ENCODE results near the gene PHGDH.

The PHGDH gene

DNA sequence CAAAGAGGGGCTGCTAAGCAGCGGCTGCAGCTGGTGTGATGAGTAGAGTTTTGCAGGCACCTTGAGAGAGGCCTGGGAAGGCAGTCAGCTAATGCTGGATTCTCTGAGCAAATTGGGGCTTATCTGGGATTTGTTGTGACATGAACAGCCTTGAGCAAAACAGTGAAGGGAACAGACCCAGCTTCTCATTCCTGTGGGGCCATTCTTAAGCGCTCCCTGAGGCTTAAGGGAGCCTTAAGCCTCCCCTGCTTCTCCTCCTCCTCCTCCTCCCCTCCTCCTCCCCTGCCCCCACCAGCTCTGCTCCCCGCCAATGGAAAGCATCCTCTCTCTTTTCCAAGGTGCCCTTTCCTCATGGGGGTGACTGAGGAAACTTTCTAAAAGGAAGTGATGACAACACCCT is 35.7 kb downstream of the PHGDH start:
- DNase-seq (ENCODE audit: extremely low read depth, low read depth): no peak
- no peak for TF ChIP-seq CTCF (IDR thresholded peaks at IDR 0.05; ENCODE audit: low read depth, low read length)

DNA sequence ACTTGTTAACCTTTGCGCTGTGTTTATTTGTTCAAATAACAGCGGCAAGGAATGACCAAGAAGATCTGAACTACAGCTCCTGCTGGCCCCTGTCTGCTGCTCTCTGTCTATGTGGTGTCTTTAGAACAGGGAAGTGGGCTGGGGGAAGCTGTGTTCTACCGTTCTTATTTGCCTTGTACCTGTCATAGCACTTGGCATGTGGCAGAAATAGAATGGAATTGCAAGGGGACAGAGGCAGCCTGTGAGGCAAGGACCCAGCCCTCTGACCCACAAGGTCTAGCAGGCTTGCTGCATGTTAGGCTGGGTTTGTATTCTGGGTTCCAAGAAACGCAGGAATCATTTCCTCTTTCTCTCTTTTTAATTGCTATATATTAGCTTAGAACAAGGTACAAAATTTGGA is 36.3 kb downstream of the PHGDH start:
- no peak for DNase-seq (ENCODE audit: extremely low read depth, low read depth)
- TF ChIP-seq CTCF (IDR thresholded peaks at IDR 0.05; ENCODE audit: low read depth, low read length): no peak

DNA sequence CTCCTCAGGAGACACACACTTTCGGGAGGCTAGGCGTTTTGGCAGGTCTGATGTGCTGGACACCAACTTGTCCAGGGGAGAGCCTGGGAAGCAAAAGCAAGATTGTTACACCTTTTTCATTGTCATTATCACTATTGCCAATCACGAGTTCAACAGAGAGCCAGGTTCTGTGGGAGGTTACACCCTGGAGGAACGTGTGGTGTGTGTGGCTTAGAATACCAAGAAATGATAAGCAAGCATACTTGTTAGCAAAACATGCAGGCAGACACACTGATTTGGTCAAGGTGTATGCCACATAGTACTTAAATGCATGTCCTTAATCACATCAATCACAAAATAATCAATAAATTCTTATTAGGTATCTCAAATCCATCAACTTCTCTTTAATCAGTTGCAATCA is 40.9 kb downstream of the PHGDH start:
- TF ChIP-seq CTCF (IDR thresholded peaks at IDR 0.05; ENCODE audit: low read depth, low read length): no peak
- DNase-seq (ENCODE audit: extremely low read depth, low read depth): no peak

DNA sequence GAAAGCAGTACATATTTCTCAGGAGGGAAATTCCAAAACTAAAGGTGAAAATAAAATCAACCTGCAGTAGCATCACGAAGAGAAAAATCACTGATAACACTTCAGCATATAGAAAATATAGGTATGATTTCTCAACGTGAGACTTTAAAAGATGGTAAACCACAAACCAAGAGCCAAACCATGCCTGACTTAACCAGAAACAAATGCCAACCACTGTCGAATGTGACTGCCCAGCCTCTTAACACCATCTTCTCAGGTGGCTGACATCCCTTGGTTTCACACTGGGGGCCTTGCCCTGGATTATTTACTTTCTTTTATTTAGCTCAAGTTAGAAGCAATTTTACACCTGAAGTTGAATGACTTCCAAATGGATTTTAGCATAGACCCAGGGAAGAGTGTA is 46.9 kb downstream of the PHGDH start:
- TF ChIP-seq CTCF (IDR thresholded peaks at IDR 0.05; ENCODE audit: low read depth, low read length): no peak
- DNase-seq (ENCODE audit: extremely low read depth, low read depth): no peak

- TF ChIP-seq CTCF (IDR thresholded peaks at IDR 0.05; ENCODE audit: low read depth, low read length): no peak
- DNase-seq (ENCODE audit: extremely low read depth, low read depth): no peak
These were observed 50.7 kb downstream of the PHGDH start for GRCh38 chr1:119762409-119762808.

- TF ChIP-seq CTCF (IDR thresholded peaks at IDR 0.05; ENCODE audit: low read depth, low read length): no peak
- DNase-seq (ENCODE audit: extremely low read depth, low read depth): no peak
These were observed 51.2 kb downstream of the PHGDH start for GRCh38 chr1:119762953-119763352.

- no peak for DNase-seq (ENCODE audit: extremely low read depth, low read depth)
- no peak for TF ChIP-seq CTCF (IDR thresholded peaks at IDR 0.05; ENCODE audit: low read depth, low read length)
These were observed 52.5 kb downstream of the PHGDH start for GRCh38 chr1:119764220-119764619.
